ENCODE data around the gene COL4A2.

Gene COL4A2

GRCh38 chr13:110341445-110342244, 34.6 kb downstream of the COL4A2 start:
- no peak for FAIRE-seq

- no peak for FAIRE-seq
These were observed 35.4 kb downstream of the COL4A2 start for GRCh38 chr13:110342474-110342873.

GRCh38 chr13:110343241-110343865, 36.3 kb downstream of the COL4A2 start:
- no peak for FAIRE-seq

- no peak for FAIRE-seq
These were observed 37.2 kb downstream of the COL4A2 start for GRCh38 chr13:110344320-110344719.

- FAIRE-seq: no peak
These were observed 38.2 kb downstream of the COL4A2 start for GRCh38 chr13:110345266-110345665.

- FAIRE-seq: no peak
These were observed 38.6 kb downstream of the COL4A2 start for GRCh38 chr13:110345701-110346100.

- FAIRE-seq: no peak
These were observed 39.6 kb downstream of the COL4A2 start for GRCh38 chr13:110346661-110347067.

GRCh38 chr13:110347088-110347487, 40.0 kb downstream of the COL4A2 start:
- no peak for FAIRE-seq

- FAIRE-seq: no peak
These were observed 40.6 kb downstream of the COL4A2 start for GRCh38 chr13:110347535-110348308.

- FAIRE-seq: no peak
These were observed 41.4 kb downstream of the COL4A2 start for GRCh38 chr13:110348309-110349105.

- FAIRE-seq: no peak
These were observed 42.2 kb downstream of the COL4A2 start for GRCh38 chr13:110349239-110349638.

GRCh38 chr13:110350049-110350448, 43.0 kb downstream of the COL4A2 start:
- FAIRE-seq: no peak

- no peak for FAIRE-seq
These were observed 43.4 kb downstream of the COL4A2 start for GRCh38 chr13:110350509-110350908.

- FAIRE-seq: no peak
These were observed 44.7 kb downstream of the COL4A2 start for GRCh38 chr13:110351636-110352420.

GRCh38 chr13:110352735-110353134, 45.7 kb downstream of the COL4A2 start:
- FAIRE-seq: no peak

- FAIRE-seq: no peak
These were observed 46.4 kb downstream of the COL4A2 start for GRCh38 chr13:110353339-110353977.

- no peak for FAIRE-seq
These were observed 47.1 kb downstream of the COL4A2 start for GRCh38 chr13:110354123-110354627.

- no peak for FAIRE-seq
These were observed 47.8 kb downstream of the COL4A2 start for GRCh38 chr13:110354715-110355473.

GRCh38 chr13:110356362-110356761, 49.3 kb downstream of the COL4A2 start:
- no peak for FAIRE-seq

GRCh38 chr13:110358381-110358780, 51.3 kb downstream of the COL4A2 start:
- FAIRE-seq: no peak

Data from A204.1 (cell line).